T-helper 2 cell treated with Interferon-gamma antibody and Interleukin-4, amounts not matched to agents 100 ng/mL and 5 ng/mL, for 36 hours (primary cell): ENCODE data around the gene SEMA3B. TPM values are rescaled to one million over a fixed set of nuclear protein-coding genes. Genes with fewer than 3 reads are reported as not detected.
"Not testable (repeated sequence)": the region's sequence is repeated elsewhere in the genome, so short reads cannot be mapped to it uniquely, and the experiment has no call there.

Experiments
- intact Hi-C: fragments of 100-400 bp; cut with micrococcal nuclease; formaldehyde crosslinking; loops from one replicate; pipeline ENCODE4 v1.15.1; 2023
- total RNA-seq: library from RNA; stranded (reverse); gene quantifications from 2 replicates; pipeline ENCODE4 v1.2.3, GENCODE V29; 2022

Gene SEMA3B
- total RNA-seq, 1 donor from 2014 or later = 0.30 TPM

GRCh38 chr3:50256978-50257890 lies 11.7 kb upstream of the SEMA3B start:
- intact Hi-C loops = no loop called here

GRCh38 chr3:50258029-50258680 lies 10.8 kb upstream of the SEMA3B start:
- intact Hi-C loops = no loop called here

GRCh38 chr3:50258979-50259378 lies 10.0 kb upstream of the SEMA3B start:
- intact Hi-C loops = no loop called here

- intact Hi-C loops = loop anchor here (1.0 kb wide), 4 partner anchors 13 to 33 kb away; partner anchors contain the start of gene IFRD2
Observed at GRCh38 chr3:50259432-50260026, 9.4 kb upstream of the SEMA3B start.

DNA sequence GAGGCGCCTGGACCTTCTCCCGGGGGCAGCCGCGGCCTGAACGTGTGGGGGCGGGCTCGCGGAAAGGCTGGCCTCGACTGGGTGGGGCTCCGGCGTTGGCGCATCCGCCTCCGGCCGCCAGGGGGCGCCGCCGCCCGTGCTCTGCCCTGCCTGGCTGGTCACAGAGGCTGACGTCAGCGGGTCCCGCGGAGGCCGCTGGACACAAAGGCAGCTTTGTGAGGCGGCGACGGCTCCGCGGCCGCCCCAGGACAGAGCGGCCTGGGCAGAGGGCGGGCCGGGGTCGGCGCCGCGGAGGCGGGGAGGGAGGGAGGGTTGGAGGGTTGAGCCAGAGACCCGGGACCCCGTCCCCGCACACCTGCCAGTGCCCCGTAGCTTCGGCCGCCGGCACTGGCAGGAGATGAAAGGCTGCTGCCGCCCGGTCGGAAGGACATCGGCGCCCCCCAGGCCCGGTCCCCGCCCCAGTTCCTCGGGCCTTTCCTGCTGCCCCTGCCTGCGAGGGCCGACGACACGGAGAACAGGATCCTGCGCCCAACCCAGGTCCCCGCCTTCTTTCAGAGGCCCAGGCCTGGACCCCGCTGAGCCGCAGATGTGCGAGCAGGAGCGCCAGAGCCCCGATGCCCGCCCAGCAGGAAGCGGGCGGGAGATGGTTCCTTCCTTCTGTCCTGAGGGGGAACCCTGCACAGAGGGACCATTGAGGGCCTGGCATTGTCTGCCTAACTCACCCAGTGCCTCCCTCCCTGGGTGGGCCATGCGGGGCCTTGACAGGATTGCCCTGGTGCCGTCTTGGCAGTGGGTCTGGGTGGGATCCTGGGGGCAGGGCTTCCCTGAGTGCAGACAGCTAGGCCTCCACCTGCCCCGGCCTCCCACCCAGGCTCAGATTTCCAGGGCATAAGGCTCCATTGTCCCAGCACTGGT lies 8.7 kb upstream of the SEMA3B start:
- intact Hi-C loops = loop anchor here (1.0 kb wide), 4 partner anchors 13 to 33 kb away; partner anchors contain the start of gene IFRD2

- intact Hi-C loops = loop anchor here (1.0 kb wide), 4 partner anchors 12 to 34 kb away; partner anchors contain the start of gene IFRD2
Observed at GRCh38 chr3:50260942-50261441, 8.0 kb upstream of the SEMA3B start.

GRCh38 chr3:50261505-50261904 lies 7.4 kb upstream of the SEMA3B start:
- intact Hi-C loops = no loop called here

DNA sequence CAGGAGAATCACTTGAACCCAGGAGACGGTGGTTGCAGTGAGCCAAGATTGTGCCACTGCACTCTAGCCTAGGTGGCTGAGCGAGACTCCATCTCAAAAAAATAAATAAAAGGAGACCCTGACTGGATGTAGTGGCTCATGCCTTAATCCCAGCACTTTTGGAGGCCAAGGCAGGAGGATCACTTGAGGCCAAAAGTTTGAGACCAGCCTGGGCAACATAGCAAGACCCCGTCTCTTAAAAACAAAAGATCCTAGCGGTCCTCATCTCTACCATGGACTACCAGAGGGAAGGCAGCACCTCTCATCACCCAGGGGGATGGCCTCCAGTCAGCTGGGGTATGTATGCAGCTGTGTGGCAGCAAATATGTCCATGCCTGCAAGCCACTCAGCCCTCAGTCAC lies 6.7 kb upstream of the SEMA3B start:
- intact Hi-C loops = not testable (repeated sequence)

GRCh38 chr3:50262778-50263177 lies 6.2 kb upstream of the SEMA3B start:
- intact Hi-C loops = no loop called here

DNA sequence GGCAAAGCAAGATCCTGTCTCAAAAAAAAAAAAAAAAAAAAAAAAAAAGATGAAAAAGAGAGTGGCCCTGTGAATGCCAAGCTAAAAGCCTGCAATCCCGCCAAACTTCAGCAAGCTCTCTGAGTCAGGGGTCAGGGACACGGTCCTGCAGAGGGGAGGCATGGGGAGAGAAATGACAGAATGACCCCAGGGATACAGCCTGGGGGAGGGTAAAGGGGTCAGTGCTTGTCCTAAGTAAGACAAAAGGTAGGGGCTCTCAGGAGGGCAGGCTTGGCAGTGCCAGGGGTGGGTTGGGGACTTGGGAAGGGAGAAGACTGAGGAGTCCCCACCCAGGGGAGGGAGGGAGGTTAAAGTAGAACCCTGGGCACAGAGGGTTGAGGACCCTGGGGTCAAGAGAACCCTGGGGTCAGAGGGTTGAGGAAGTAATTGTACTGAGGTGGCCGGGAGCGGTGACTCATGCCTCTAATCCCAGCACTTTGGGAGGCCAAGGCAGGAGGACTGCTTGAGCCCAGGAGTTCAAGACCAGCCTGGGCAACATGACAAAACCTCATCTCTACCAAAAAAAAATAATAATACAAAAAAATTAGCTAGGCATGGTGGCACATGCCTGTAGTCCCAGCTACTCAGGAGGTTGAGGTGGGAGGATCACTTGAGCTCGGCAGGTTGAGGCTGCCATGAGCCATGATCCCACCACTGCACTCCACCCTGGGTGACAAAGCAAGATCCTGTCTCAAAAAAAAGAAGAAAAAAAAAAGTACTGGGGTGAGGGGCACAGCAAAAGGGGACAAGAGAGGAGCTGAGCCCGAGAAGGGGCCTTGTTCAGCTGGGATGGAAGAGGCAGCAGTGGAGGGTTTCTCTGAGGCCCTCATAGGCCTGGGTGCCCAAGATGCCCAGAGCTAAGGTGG lies 5.2 kb upstream of the SEMA3B start:
- intact Hi-C loops = no loop called here

DNA sequence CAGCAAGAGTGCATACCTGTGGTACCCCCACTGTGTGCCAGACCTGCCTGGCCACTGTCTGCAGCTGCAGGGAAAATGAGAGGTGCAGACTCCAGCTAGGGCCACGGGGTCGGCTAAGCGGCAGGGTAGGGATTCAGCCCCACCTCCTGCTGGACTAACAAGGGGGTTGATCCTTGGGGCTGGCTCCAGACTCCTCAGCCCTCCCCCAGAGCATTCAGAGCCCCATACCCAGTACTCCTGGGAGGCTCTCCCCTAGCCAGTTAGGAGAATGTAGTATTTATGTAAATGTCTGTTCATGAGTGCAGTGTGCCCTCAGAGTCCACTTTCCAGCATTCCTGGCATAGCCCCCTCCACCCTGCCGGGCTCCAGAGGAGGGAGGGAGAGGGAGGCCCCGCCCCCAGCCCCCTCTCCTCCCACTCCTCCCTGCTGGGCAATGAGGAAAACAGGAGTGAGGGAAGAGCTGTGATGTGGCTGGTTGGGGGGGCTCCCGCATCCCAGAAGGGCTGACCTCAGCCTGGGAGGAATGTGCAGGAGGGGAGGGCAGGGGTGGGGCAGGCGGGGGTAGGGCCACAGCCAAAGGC lies 4.5 kb upstream of the SEMA3B start:
- intact Hi-C loops = no loop called here

DNA sequence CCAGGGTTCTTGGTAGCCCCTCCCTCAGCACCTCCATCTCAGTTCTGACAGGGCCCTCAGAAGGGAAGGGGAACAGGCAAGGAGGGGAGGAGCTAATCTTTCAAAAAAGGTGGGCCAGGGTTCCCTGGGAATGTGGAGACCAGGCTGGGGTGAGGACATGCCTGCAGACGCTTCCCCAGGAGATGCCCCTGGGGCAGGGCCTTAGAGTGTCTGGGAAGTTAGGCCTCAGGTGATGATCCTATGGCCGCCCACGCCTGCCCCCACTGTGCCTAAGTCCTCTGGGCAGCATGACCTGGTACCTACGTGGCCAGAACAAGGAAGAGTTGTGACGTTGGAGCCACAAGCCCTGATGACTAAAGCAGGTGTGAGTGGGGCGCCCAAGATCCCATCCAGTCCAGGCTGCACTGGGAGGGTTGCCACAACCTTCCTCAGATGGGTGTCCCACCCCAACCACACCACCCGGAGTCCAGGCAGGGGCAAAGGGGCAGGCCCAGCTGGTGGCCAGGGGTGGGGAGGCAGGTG lies 3.9 kb upstream of the SEMA3B start:
- intact Hi-C loops = no loop called here

DNA sequence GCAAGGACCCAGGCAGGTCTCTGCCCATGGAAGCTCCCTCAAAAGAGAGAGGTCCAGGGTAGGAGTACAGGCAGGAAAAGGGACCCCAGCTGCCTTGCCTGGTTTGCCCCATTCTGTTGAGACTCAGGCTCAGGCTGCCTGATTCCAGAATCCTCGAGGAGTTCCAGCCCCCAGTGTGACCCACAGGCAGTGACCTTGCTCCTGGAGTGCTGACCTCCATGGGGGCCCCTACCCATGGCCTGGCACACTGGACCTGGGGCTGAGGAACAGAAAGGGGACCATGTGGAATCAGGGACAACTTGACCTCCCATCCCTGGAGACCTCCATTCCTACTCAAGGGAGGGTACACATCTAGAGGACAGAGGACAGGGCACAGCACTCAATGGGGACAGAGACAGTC lies 3.4 kb upstream of the SEMA3B start:
- intact Hi-C loops = no loop called here

- intact Hi-C loops = no loop called here
Observed at GRCh38 chr3:50266017-50266416, 2.9 kb upstream of the SEMA3B start.

GRCh38 chr3:50266836-50267235 lies 2.1 kb upstream of the SEMA3B start:
- intact Hi-C loops = no loop called here

DNA sequence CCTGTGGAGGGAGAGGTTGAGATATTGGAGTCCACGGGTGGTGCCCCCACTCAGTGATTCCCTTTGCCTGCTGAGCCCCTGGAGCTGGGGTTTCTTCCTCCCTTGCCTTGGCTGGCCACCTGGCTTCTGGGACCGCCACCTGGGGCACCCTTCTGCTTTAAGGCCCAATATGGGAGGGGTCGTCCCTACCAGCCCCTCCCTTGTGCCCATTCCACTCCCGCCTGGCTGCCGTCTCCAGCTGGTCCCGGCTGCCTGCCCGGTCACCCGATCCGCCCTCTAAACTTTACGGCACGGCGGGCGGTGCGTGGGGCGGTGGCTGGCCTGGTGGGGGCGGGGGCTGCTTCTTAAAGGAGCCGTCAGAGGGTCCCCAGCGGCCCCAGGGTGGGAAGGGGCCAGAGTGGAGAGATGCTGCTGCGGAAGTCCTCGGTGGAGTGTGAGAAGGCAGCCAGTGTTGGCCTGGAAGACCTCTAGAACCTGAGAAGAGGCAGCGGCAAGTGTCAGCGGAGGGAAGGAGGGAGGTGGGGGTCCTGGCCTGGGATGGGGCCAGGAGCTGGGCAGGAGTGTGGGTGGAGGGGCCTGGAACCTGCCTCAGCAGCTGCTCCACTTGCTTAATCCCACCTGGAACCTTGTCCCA lies 1.6 kb upstream of the SEMA3B start:
- intact Hi-C loops = no loop called here

GRCh38 chr3:50268276-50268675 lies 671 bp upstream of the SEMA3B start:
- intact Hi-C loops = no loop called here

- intact Hi-C loops = no loop called here
Observed at GRCh38 chr3:50269460-50269859, 513 bp downstream of the SEMA3B start.

- intact Hi-C loops = no loop called here
Observed at GRCh38 chr3:50269977-50270413, 1.0 kb downstream of the SEMA3B start.
